ENCODE measurements around the gene LMO2.

DNA sequence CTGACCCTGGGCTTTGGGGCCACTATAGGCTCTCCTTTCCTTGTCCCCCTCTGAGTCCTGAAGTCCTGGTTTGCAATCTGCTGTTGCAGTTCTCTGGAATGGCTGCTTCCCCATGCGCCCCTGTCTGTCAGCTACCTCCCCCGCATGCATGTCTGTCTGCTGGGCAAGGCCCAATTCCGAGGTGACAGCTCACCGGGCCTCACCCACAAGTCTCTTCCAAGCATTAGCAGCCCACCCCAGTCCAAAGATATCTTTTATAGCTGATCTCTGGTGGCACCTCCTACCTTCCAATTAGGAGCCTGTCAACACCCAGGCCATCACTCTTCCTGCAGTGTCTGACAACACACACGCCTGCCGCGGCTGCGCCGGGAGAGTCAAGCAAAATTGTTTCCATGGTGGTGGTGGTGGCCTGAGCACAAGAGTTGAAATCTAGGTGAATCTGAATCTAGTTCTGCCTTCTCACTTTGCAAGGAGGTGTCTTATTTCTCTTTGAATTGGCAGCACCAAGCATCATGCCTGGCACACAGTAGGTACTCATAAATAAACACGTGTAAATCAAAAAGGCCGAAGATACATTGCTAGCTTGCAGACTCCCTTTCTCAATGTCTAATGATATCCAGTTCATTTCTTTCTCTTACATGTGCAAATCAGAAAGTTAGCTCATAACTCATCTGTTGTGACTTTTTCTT is 1.2 kb upstream of the LMO2 start:
- TF ChIP-seq, protein P1, sequence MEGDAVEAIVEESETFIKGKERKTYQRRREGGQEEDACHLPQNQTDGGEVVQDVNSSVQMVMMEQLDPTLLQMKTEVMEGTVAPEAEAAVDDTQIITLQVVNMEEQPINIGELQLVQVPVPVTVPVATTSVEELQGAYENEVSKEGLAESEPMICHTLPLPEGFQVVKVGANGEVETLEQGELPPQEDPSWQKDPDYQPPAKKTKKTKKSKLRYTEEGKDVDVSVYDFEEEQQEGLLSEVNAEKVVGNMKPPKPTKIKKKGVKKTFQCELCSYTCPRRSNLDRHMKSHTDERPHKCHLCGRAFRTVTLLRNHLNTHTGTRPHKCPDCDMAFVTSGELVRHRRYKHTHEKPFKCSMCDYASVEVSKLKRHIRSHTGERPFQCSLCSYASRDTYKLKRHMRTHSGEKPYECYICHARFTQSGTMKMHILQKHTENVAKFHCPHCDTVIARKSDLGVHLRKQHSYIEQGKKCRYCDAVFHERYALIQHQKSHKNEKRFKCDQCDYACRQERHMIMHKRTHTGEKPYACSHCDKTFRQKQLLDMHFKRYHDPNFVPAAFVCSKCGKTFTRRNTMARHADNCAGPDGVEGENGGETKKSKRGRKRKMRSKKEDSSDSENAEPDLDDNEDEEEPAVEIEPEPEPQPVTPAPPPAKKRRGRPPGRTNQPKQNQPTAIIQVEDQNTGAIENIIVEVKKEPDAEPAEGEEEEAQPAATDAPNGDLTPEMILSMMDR (IDR thresholded peaks at IDR 0.05) = no peak
- no peak for TF ChIP-seq POLR2A (IDR thresholded peaks at IDR 0.05)
